GM21825 (cell line): ENCODE measurements around the gene ALDH9A1.
A peak's percentile ranks its signal among the peaks of the same experiment; 100 is the strongest.
"Not testable (repeated sequence)": the region's sequence is repeated elsewhere in the genome, so short reads cannot be mapped to it uniquely, and the experiment has no call there.

ENCODE experiments used
- ATAC-seq: cut with Tn5 transposase; IDR thresholded peaks from one replicate; pipeline ENCODE4 v1.9.1; 2021; ENCODE audit warnings: mild to moderate bottlenecking, moderate library complexity; ENCODE audit not compliant: unreplicated experiment

Gene ALDH9A1

DNA sequence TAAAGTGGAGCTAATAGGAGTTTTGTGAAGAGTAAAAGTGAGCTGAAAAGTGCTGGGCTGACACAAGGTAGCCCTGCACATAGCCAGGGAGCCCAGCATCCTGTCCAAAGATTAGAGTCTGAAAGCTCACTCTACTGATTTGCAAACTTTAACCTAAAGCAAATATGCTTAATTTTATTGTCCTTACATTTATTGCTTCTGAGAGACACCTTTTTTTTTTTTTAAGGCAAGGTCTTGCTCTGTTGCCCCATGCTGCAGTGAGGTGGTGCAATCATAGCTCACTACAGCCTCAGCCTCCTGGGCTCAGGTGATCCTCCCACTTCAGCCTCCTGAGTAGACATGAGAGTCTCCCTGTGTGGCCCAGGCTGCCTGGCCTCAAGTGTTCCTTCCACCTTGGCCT, 50.8 kb downstream of the ALDH9A1 start:
- ATAC-seq, result no peak

DNA sequence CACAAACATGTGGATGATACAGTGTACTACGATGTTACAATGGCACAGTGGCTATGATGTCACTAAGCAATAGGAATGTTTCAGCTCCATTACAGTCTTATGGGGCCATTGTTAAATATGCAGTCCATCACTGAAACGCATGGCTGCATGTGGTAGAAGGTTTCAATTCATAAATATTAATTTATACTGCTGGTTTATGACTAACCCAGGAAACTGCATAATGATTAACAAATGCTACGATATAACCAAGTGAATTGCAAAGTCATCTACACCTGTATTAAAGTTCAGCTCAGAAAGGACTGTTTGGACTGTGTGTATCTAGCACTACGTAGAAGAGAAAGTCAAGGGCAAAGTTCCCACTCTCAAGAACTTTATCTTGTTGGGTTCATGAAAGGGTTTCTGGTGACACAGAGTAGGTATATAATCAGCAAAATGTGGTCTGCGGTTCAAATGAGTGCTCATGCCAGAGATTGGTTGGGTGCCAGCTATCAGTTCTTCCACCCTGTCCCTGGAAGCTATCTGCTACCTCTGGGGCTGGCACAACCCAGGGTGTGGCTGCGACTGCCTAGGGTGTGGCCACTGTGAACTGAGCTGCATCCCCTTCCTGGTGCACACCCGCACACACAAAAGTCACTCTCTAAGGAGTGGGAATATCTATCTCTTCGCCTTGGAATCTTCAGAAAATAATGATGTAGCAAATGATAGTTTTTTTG, 52.6 kb downstream of the ALDH9A1 start:
- peak; percentile 39 for ATAC-seq

DNA sequence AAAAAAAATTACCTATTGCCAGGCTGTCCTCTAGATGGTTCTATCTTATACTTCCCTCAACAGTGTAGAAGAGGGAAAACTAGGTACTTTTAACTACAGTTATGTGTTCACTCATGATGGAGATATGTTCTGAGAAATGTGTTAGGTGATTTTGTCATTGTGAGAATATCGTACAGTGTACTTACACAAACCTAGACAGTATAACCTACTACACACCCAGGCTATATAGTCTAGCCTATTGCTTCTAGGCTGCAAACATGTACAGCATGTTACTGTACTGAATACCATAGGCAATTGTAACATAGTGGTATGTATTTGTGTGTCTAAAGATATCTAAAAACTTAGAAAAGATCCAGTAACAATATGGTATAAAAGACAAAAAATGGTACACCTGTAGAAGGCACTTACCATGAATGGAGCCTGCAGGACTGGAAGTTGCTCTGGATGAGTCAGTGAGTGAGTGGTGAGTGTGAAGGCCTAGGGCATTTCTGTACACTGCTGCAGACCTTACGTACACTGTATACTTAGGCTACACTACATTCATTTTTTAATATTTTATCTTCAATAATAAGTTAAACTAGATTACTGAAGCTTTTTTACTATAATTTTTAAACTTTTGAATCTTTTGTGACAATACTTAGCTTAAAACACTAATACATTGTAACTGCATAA, 54.2 kb downstream of the ALDH9A1 start:
- ATAC-seq, result no peak

DNA sequence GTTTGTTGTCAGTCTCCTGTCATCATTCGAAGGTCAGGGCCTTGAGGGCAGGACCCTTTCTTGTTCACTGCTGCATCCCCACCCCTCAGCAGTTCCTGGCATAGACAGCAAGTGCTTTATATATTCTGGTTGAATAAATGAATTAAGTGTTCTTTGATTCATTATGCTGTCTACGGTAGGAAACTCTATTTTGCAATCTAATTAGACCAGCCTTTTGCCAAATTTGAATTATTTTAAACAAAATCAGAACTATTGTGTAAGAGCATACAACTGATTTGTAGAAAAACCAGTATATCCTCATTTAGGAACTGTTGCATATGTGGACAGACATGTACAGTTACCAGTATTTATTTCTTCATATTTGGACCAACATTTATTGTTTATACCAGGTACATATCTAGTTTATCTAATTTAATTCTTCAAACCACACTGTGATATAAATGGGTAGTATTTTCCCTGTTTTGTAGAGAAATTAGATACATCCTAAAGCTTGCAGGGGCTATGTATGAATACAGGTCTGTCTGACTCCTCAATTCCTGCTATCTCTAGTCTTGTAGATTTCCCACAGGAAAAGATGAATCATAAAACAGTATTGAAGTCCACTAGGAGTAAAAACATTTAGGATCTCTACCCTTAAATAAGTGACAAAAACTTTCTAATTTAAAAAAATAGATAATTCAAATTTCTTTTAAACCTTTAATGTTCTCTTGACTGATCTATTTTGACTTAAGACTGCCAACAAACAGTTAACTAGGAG, 57.0 kb downstream of the ALDH9A1 start:
- no peak for ATAC-seq

DNA sequence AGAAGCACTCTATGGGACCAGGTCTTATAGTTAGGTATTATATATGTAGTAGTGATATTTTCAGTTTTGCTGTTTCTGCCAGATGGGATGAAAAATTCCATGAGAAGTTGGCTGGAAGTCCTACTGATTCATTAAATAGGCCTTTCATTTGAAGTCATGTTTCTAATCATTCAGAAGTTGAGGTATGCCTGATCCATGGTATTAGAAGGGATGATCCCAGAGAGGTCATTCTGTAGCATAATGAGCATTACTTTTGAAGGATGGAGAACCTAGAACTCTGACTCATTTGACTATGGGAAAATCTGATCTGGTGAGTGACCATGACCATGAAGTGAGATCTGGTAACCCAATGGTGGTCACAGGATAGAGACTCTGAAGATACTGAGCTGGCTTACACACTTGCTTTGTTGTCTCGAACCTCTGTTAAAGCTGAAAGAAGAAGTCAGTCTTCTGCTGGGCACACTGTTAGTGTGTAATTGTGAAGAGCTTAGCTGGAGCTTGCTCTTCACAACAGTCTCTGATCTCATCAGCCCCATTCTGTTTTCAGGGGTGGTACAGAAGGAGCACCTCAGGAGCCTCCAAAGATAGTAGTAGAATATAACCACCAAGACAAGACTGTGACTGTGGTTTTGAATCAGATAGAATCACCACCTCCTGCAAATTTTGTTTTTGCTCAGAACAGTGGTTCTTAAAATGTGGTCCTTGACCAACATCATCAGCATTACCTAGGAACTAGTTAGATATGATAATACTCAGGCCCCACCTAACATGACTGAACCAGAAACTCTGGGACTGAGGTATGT, 58.3 kb downstream of the ALDH9A1 start:
- ATAC-seq, result peak; percentile 32

DNA sequence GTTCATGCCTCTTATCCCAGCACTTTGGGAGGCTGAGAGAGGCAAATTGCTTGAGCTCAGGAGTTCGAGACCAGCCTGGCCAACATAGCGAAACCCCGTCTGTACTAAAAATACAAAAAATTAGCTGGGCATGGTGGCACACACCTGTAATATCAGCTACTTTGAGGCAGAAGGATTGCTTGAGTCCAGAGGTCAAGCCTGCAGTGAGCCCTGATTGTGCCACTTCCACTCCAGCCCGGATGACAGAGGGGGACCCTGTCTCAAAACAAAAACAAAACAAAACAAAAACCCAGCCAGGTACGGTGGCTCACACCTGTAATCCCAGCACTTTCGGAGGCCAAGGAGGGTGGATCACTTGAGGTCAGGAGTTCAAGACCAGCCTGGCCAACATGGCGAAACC, 60.2 kb downstream of the ALDH9A1 start:
- not testable (repeated sequence) for ATAC-seq

DNA sequence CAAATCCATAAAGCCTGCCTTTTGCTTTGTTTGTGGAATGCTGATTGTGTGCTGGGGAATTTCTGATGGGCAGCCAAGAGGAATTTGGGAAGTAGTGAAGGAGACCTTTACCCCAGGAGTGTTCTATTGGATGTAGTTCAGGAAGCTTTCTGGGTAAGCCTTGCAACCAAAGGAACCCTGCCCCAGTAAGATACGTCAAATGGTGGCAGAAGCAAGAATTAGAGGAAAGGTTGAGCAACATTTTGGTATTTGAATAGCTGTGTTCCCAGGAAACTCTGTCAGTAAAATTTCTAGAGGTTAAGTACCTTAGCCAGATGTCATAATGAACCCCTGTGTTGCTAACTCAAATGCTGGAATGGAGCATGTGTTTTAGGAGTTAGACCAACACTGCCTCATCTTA, 60.9 kb downstream of the ALDH9A1 start:
- ATAC-seq, result no peak

DNA sequence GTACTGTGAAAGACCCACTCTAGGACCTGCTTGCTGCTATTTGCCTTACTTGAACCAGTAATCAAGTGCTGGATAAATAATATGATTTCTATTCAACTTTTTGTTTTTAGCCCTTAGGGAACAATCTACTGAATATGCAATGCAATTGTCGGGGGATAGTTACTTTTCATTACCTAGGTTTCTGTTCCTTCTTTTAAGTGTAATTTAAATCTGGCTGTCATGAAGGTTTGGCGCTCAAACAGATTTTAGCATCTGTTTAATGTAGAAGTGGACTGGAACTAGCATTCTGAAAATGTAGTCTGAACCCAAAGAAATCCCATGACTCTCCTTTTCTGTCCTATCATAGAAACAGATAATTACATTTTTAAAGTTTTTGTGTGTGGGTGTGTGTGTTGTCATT, 62.5 kb downstream of the ALDH9A1 start:
- no peak for ATAC-seq

DNA sequence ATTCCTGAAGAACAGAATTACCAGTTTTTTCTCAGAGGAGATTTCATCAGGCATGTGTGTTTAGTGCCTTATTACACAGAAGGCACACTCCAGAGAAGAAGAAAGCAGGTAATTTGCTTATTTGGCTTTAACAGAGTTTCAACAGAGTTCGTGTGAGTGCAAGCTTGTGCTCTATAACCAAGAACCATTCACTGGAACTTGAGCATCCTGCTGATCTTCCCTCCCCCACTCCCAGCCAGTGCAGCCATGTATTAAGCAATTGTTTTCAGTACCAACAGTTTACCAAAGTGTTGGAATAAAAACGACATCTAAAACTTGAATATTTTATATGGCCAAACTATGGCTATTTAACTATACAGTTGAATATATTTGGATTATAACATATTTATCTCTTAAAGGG, 63.0 kb downstream of the ALDH9A1 start:
- no peak for ATAC-seq

DNA sequence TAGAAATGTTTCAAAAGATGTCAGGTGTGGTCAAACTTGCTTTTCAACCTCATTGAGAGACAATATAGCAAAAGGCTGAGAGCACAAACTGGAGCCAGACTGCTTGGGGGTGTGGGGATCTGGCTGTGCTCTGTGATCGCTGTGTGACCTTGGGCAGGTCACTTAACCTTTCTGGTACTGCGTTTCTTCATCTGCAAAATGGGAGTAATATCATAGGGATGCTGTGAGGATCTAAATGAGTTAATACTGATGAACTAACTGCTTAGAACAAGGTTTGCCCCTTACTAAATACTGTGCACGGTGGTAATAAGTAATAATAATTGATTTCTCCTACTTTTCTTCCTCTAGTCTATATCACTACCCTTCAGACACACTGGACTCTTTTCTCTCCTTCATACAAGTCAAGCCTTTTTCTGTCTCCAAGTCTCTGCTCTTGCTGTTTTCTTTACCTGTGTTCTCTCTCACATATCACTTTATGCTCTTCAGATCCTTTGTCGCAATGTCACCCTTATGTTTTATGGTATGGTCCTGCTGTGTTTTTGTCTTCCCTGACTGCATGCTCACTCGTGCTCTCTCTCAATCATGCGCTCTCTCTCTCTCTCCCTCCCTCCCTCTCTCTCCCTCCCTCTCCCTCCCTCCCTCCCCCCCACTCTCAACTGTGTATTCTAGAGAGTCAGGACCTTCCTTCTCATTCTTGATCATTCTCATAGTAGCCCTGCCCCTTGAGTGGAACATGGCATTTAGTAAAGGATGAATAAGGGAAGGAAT, 64.0 kb downstream of the ALDH9A1 start:
- ATAC-seq, result no peak

DNA sequence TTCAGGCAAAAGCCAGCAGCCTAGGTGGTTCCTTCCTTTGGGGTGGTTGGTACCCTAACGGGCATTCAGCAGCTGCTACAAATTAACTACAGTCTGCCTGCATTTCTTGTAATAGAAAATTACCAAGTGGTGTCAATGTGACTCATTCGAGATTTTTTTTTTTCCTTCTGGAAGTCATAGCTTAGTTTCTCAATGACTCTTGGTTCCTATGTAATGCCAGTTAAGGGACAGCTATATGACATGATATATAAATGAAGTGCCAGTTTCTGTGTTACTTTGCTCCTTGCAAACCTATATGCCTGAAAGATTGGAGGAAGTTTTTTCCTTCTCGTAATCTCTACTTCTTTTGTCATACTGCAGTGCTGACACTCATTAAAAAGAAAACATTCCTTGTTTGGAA, 64.7 kb downstream of the ALDH9A1 start:
- ATAC-seq, result no peak

DNA sequence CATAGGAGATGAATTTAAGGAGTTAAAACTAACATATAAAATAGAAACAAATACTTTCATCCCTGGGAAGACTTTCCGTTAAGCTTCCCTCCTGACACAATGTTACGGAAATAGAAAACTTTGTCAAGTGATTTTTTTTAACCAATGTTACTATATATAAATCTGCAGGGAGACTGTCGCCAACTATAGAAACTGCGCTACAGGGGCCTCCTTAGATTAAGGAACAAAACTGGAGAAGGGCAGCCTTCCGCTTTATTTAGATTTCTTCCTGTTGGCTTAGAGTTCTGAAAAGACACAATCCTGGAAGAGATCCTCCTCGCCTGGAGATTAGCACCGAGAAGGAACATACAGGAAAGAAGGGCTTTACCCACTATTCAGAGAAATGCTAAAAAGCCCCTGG, 65.9 kb downstream of the ALDH9A1 start:
- no peak for ATAC-seq

DNA sequence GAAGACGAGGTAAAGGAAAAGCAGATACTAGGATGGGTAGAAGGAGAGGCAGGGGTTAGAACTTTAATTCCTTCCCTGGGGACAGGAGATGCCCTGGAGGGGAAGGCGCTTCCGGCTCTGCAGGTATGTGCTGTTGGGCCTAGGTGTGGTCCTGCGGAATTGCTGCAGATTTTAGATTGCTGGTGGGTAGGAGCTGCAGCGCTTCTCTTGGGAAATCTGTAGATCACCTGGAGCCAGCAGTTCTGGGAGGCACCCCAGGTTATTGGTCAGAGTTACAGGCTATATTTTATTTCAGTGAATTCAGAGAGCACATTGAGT, 66.3 kb downstream of the ALDH9A1 start:
- no peak for ATAC-seq

DNA sequence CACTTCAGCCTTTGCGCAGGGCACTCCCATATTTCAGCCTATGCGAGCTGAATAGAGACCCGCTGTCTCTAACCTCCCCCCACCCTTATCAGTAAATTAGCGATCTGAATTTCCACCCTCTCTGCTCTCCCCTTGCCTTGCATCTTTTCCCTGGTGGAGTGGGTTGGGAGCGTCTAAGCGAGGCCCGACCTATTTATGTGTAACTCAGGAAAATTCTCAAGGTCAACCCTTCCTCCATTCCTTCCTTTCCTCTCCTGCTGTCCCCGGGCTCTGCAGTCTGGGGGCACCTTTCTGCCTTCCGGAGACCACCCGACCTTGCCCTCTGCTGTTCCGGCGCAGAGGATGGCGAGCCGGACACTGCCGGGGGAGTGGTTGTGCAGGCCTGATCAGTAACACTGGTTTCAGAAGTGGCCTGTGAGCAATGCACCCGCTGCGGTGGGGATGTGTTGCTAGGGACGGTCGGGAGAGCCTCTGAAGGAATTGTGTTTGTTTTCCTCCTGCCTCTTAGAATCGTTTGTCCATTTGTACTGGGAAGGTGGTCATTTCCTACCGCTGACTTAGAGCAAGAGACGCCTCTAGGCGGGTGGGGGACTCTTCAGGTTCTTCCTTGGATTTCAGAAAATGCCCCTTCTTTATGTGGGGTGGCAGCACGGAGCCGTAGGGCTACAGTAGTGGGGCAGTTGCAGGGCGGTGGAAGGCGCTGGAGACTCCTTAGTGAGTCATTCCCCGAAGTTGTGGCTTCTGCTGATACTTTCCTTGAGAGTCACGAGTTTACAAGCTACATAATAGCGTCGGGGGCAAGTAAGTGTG, 66.8 kb downstream of the ALDH9A1 start:
- peak; percentile 40 for ATAC-seq

DNA sequence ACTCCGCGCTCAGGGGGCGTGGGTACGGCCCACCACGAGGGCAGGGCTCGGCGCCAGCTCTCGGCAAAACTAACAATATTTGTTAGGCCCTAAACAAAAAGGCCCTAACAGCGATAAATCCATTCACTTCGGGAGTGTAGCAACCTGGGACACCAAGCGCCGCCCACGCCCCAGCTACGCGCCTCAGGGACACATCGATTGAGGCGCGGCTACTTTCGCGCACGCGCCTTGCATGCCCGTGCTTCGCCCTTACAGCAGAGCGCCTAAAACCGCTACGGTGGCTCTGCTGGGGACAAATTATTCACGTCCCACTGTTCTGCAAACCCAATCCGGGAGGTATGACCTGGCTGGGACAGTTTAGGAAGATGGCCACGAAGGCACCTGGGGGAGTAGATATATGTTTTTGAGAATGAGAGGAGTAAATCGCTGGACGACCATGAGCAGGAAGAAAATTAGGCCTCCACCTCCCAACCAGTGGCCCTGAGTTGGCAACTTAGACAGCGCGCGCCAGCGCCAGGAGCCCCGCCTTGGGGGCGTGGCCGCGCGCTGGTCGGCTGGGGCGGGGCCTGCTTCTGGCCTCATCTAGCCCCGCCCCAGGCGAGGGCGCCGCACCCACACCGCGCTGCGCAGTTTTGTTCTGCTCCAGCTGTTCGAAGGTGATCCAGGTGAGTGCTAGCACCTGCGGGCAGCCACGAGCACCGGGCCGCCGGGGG, 67.6 kb downstream of the ALDH9A1 start, which contains the start of gene MGST3:
MGST3 (plus strand) TSS at position 606 of the 713 bp plus-strand sequence. CDS start 18,614 bp downstream, outside the sequence.
- peak; percentile 78 for ATAC-seq

DNA sequence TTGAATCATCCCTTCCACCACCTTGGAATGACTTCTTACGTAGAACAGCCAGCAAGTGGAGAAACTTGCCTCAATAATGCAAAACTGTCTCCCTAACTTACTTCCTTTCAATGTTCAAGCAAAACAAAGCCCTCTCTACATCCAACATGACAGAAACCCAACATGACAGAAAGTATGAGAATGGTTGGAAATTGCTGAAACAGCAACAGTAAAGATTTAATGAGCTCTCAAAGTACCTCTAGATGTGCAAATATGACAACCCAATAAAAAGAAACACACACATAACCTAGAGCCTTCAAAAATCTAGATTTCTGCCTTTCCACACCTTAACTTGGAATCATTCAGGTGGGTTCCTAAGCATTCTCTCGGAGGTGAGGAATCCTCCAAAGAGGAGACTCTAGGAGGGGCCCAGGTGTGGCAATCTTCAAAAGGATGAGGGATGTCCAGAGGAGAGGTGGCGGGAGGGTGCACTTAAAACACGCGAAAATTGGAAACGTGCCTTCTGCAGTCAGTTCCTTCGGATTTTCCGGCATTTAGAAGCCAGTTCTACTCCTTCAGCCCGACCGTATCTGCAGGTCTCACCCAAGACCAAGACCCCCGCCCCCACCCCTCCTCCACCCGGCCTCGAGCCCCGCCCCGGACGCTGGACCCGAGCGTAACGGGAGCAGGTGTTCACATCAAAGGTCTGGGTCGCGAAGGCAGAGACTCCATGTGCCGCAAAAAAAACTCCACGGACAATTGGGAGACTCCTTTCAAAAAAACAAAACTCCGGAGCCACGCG, 68.3 kb downstream of the ALDH9A1 start:
- ATAC-seq, result peak; percentile 0

DNA sequence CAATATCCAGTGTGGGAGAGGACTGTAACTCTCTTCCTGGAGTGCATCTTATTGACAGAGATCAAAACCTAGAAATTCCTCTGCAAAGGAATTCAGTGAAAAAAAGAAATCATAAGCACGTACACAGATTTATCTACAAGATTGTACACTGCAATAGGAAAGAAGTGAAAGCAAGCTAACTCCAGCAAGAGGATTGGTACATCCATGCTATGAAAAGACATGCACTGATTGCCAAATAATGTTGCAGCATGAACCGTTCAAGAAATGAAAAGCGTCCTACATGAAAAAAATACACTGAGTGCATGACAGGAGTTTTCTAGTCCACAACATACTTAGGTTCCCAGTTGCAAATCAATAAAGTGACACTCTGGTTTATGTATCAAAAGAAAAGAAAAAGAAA, 69.2 kb downstream of the ALDH9A1 start:
- no peak for ATAC-seq

DNA sequence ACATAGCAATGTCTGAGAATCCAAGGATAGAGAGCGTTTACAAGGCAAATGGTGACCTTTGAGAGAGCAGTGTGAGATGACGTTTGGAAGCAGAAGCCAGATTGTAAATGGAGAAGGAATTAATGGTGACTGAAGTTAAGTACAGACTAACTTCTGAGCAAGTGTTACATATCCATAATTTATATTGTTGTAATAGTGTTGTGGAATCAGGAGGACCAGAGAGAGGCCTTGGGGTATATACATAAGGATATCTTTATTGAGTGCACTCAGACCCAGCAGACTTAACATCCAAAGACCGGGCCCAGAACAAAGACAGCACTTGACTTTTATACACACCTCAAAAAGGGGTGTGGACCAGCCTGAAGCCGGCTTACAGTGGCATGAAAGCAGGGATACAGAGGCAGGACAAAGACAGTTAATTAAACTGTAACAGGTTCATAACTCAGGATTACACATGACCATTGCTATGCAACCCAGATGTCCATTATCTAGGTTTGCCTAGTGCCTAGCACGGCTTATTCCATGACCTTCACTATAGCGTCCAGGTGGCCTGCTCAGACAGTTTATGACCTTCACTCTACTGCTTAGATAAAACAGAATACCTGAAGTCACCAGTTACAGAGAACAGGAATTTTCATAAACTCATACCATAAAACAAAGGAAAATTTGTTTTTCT, 70.1 kb downstream of the ALDH9A1 start:
- ATAC-seq, result no peak
